ENCODE measurements around the gene HAUS3.

GRCh38 chr4:2247128-2248043 lies 5.5 kb upstream of the HAUS3 start:
- TF ChIP-seq CTCF (IDR thresholded peaks at IDR 0.05; ENCODE audit: low read length), result no peak
- no peak for TF ChIP-seq EZH2phosphoT487 (IDR thresholded peaks at IDR 0.05; ENCODE audit: low read length)
- no peak for TF ChIP-seq EZH2 (optimal IDR thresholded peaks at IDR 0.05; ENCODE audit: low read depth, low read length)
